Mucosa of gallbladder (tissue), 1 donor: Measurements from ENCODE around the gene CGNL1. TPM values are rescaled to one million over a fixed set of nuclear protein-coding genes. Genes with fewer than 3 reads are reported as not detected.

Source experiments
- DNase-seq: peaks from one replicate; pipeline ENCODE4 v3.0.0-alpha.2; 2020; ENCODE audit warnings: low spot score
- total RNA-seq: library from RNA; stranded (reverse); gene quantifications from one replicate; pipeline ENCODE4 v1.2.1, GENCODE V29; 2021
- donor health status: DM: no; HTN: no; CAD: no.

Gene CGNL1
- total RNA-seq, 1 donor from 2014 or later = 7.9 TPM

- no peak for DNase-seq
Measured at GRCh38 chr15:57386976-57387375, 10.7 kb downstream of the CGNL1 start.

GRCh38 chr15:57387564-57388076 is 11.3 kb downstream of the CGNL1 start:
- DNase-seq = no peak

GRCh38 chr15:57388464-57388863 is 12.2 kb downstream of the CGNL1 start:
- no peak for DNase-seq

GRCh38 chr15:57389991-57390390 is 13.7 kb downstream of the CGNL1 start:
- DNase-seq = no peak

GRCh38 chr15:57390583-57390982 is 14.3 kb downstream of the CGNL1 start:
- no peak for DNase-seq

- DNase-seq = no peak
Measured at GRCh38 chr15:57391537-57391936, 15.2 kb downstream of the CGNL1 start.

GRCh38 chr15:57393061-57393460 is 16.8 kb downstream of the CGNL1 start:
- no peak for DNase-seq

- no peak for DNase-seq
Measured at GRCh38 chr15:57395292-57395691, 19.0 kb downstream of the CGNL1 start.

- DNase-seq = no peak
Measured at GRCh38 chr15:57398336-57398735, 22.0 kb downstream of the CGNL1 start.

GRCh38 chr15:57401546-57401945 is 25.2 kb downstream of the CGNL1 start:
- no peak for DNase-seq

GRCh38 chr15:57403017-57403416 is 26.7 kb downstream of the CGNL1 start:
- no peak for DNase-seq

GRCh38 chr15:57403566-57404325 is 27.4 kb downstream of the CGNL1 start:
- DNase-seq = no peak

GRCh38 chr15:57405133-57405532 is 28.8 kb downstream of the CGNL1 start:
- no peak for DNase-seq

- no peak for DNase-seq
Measured at GRCh38 chr15:57406062-57406772, 29.9 kb downstream of the CGNL1 start.

GRCh38 chr15:57410373-57410772 is 34.1 kb downstream of the CGNL1 start:
- DNase-seq = no peak

- DNase-seq = no peak
Measured at GRCh38 chr15:57411945-57412768, 35.9 kb downstream of the CGNL1 start.

GRCh38 chr15:57415602-57416001 is 39.3 kb downstream of the CGNL1 start:
- no peak for DNase-seq

GRCh38 chr15:57418635-57419034 is 42.3 kb downstream of the CGNL1 start:
- no peak for DNase-seq

- no peak for DNase-seq
Measured at GRCh38 chr15:57419335-57419734, 43.0 kb downstream of the CGNL1 start.

GRCh38 chr15:57421110-57421509 is 44.8 kb downstream of the CGNL1 start:
- no peak for DNase-seq

- DNase-seq = no peak
Measured at GRCh38 chr15:57421551-57421950, 45.2 kb downstream of the CGNL1 start.

GRCh38 chr15:57422113-57422754 is 45.9 kb downstream of the CGNL1 start:
- DNase-seq = no peak
